HCT116 (cell line): ENCODE results near the gene HTR3B. TPM values are rescaled to one million over a fixed set of nuclear protein-coding genes. Genes with fewer than 3 reads are reported as not detected.

ENCODE experiments used
- ATAC-seq: fragments of 200-7000 bp; cut with Tn5 transposase; 2 replicates; pipeline ENCODE4 v1.9.1; 2020; ENCODE audit warnings: mild to moderate bottlenecking, moderate library complexity
- BruUV-seq: library from RNA; stranded (reverse); fragments of 400-500 nt; replicated peaks from 2 replicates; lab custom pipeline; 2021; lab: Mats Ljungman, UMichigan
- CTCF ChIA-PET: fragments of 300-600 bp; sonication (Branson Sonifier 250); formaldehyde crosslinking; loops from one replicate; lab custom pipeline; 2021; ENCODE audit warnings: antibody characterized with exemption; lab: Charles Lee
- POLR2A ChIA-PET: fragments of 300-600, 350-600 bp; sonication (Branson Sonifier 250); formaldehyde crosslinking; loops from one replicate; lab custom pipeline; 2021; ENCODE audit warnings: antibody characterized with exemption; lab: Charles Lee
- RAD21 ChIA-PET, 2 experiments: fragments of 300-600 bp; sonication (Branson Sonifier 250); formaldehyde crosslinking; loops; one replicate each; lab custom pipeline; 2023; ENCODE audit warnings: low total read pairs in 2 of 2; ENCODE audit not compliant: uncharacterized antibody in 2 of 2, unreplicated experiment in 2 of 2, low non-redundant PET in 1 of 2; lab: Charles Lee
- DNase-seq: peaks from one replicate; pipeline ENCODE4 v3.0.0-alpha.2; 2010; ENCODE audit warnings: low read depth, low spot score
- H2AFZ ChIP-seq: fragments of 200-600 bp; shearing (Covaris generic), sonication (generic); 2 replicates; pipeline ENCODE4 v1.6.1; 2017; ENCODE audit warnings: low read depth, mixed run types, mixed read lengths, antibody characterized with exemption, low read length; ENCODE audit not compliant: poor library complexity, severe bottlenecking
- H3K27ac ChIP-seq: 2 replicates; pipeline ENCODE4 v1.5.1; 2012; ENCODE audit warnings: low read depth, low read length
- H3K27me3 ChIP-seq: fragments of 200-600 bp; sonication (generic); 2 replicates; pipeline ENCODE4 v1.6.1; 2016; ENCODE audit warnings: mixed run types, low read length, mixed read lengths; ENCODE audit not compliant: insufficient read depth
- H3K36me3 ChIP-seq, 2 experiments: fragments of 200-500 bp in 1 of 2; fragments of 200-600 bp in 1 of 2; sonication (Bioruptor generic) in 1 of 2; sonication (generic) in 1 of 2; 2 replicates each; pipeline versions ENCODE4 v1.5.1 to v1.6.1; 2014 to 2016; ENCODE audit warnings: low read length in 2 of 2, inconsistent platforms in 1 of 2, mixed read lengths in 1 of 2, mixed run types in 1 of 2; ENCODE audit not compliant: insufficient read depth in 2 of 2, control insufficient read depth in 1 of 2
- H3K4me1 ChIP-seq, 2 experiments: fragments of 200-600 bp in 1 of 2; sonication (generic) in 1 of 2; 2 replicates each; pipeline versions ENCODE4 v1.5.1 to v1.6.1; 2012 to 2017; ENCODE audit warnings: low read length in 2 of 2, inconsistent platforms in 1 of 2, mild to moderate bottlenecking in 1 of 2, mixed read lengths in 1 of 2, mixed run types in 1 of 2, moderate library complexity in 1 of 2; ENCODE audit not compliant: insufficient read depth in 2 of 2, control insufficient read depth in 1 of 2
- H3K4me2 ChIP-seq: fragments of 200-600 bp; sonication (generic); 2 replicates; pipeline ENCODE4 v1.6.1; 2017; ENCODE audit warnings: mixed run types, low read length, mixed read lengths
- H3K4me3 ChIP-seq, 2 experiments: fragments of 200-600 bp in 1 of 2; sonication (generic) in 1 of 2; replicated peaks in 1 of 2; 2 replicates each; pipeline ENCODE4 v1.5.1; 2011 to 2016; ENCODE audit warnings: low read length in 2 of 2, control low read depth in 1 of 2, low read depth in 1 of 2, mild to moderate bottlenecking in 1 of 2, mixed read lengths in 1 of 2, mixed run types in 1 of 2
- H3K79me2 ChIP-seq: fragments of 200-600 bp; sonication (generic); 2 replicates; pipeline ENCODE4 v1.6.1; 2017; ENCODE audit warnings: mild to moderate bottlenecking, mixed run types, low read length, moderate library complexity, mixed read lengths; ENCODE audit not compliant: insufficient read depth
- H3K9ac ChIP-seq: fragments of 200-600 bp; sonication (generic); 2 replicates; pipeline ENCODE4 v1.6.1; 2016; ENCODE audit warnings: low read length, mixed read lengths
- H3K9me2 ChIP-seq: fragments of 200-600 bp; sonication (generic), shearing (Covaris generic); 2 replicates; pipeline ENCODE4 v1.6.1; 2017; ENCODE audit warnings: mixed run types, mild to moderate bottlenecking, moderate library complexity; ENCODE audit not compliant: insufficient read depth
- H3K9me3 ChIP-seq, 2 experiments: fragments of 200-500 bp in 1 of 2; fragments of 200-600 bp in 1 of 2; sonication (Bioruptor generic) in 1 of 2; sonication (generic) in 1 of 2; 2 replicates each; pipeline ENCODE4 v1.6.1; 2014 to 2017; ENCODE audit warnings: low read length in 2 of 2, mixed read lengths in 2 of 2, inconsistent platforms in 1 of 2, low read depth in 1 of 2, mild to moderate bottlenecking in 1 of 2, mixed run types in 1 of 2, moderate library complexity in 1 of 2; ENCODE audit not compliant: control insufficient read depth in 1 of 2, insufficient read depth in 1 of 2
- H4K20me1 ChIP-seq: fragments of 200-600 bp; sonication (generic), shearing (Covaris generic); 2 replicates; pipeline ENCODE4 v1.6.1; 2017; ENCODE audit warnings: mixed run types, mild to moderate bottlenecking, moderate library complexity; ENCODE audit not compliant: insufficient read depth
- ATF3 ChIP-seq: IDR thresholded peaks from 2 replicates; pipeline ENCODE4 v1.6.1; 2012
- CEBPB ChIP-seq: IDR thresholded peaks from 2 replicates; pipeline ENCODE4 v1.6.1; 2012; ENCODE audit warnings: low read depth
- CTCF ChIP-seq, 3 experiments: fragments of 200-600 bp in 1 of 3; sonication (generic) in 1 of 3; IDR thresholded peaks in 2 of 3; conservative IDR thresholded peaks in 1 of 3; 2 replicates each; pipeline ENCODE4 v1.5.1; 2012 to 2017; ENCODE audit warnings: low read depth in 2 of 3, low read length in 2 of 3, antibody characterized with exemption in 1 of 3, borderline replicate concordance in 1 of 3, control low read depth in 1 of 3, mild to moderate bottlenecking in 1 of 3, mixed read lengths in 1 of 3, mixed run types in 1 of 3, moderate library complexity in 1 of 3; ENCODE audit not compliant: insufficient read depth in 1 of 3
- EGR1 ChIP-seq: IDR thresholded peaks from 2 replicates; pipeline ENCODE4 v1.6.1; 2012; ENCODE audit warnings: low read depth
- EZH2phosphoT487 ChIP-seq: fragments of 200-600 bp; IDR thresholded peaks from 2 replicates; pipeline ENCODE4 v1.6.1; 2018; ENCODE audit warnings: antibody characterized with exemption, borderline replicate concordance
- FOSL1 ChIP-seq: IDR thresholded peaks from 2 replicates; pipeline ENCODE4 v1.6.1; 2012; ENCODE audit warnings: low read depth
- JUND ChIP-seq: IDR thresholded peaks from 2 replicates; pipeline ENCODE4 v1.6.1; 2012
- SP1 ChIP-seq: IDR thresholded peaks from 2 replicates; pipeline ENCODE4 v1.6.1; 2012; ENCODE audit warnings: low read depth
- SRF ChIP-seq: IDR thresholded peaks from 2 replicates; pipeline ENCODE4 v1.6.1; 2012; ENCODE audit warnings: low read depth
- TCF7L2 ChIP-seq: IDR thresholded peaks from 2 replicates; pipeline ENCODE4 v1.7.0; 2011; ENCODE audit warnings: borderline replicate concordance, inconsistent platforms; ENCODE audit not compliant: insufficient read depth, insufficient read length; ENCODE audit errors: extremely low read depth
- ZBTB33 ChIP-seq: IDR thresholded peaks from 2 replicates; pipeline ENCODE4 v1.6.1; 2011; ENCODE audit warnings: mild to moderate bottlenecking, low read length, moderate library complexity; ENCODE audit not compliant: insufficient replicate concordance; ENCODE audit errors: extremely low read depth
- ZNF274 ChIP-seq: fragments of 200-500 bp; sonication (Bioruptor generic); IDR thresholded peaks from 2 replicates; pipeline ENCODE4 v1.6.1; 2014; ENCODE audit warnings: mild to moderate bottlenecking, low read depth, low read length, inconsistent platforms
- intact Hi-C: fragments of 100-400 bp; cut with micrococcal nuclease; formaldehyde crosslinking; loops from 2 replicates; pipeline ENCODE4 v1.10.0; 2022
- total RNA-seq: library from RNA; stranded (reverse); gene quantifications from one replicate; pipeline ENCODE4 v1.2.1, GENCODE V29; 2021; ENCODE audit not compliant: unreplicated experiment

The HTR3B gene
- total RNA-seq, 1 experiment from 2014 or later: not detected

GRCh38 chr11:113873236-113873626 lies 31.4 kb upstream of the HTR3B start:
- H3K79me2 ChIP-seq: peaks cover 22% of the 10 kb centered on the region; the same call in 1 of the 2 replicates
- no peaks in the 10 kb centered on the region for H3K36me3 ChIP-seq
- H3K27ac ChIP-seq: no peak overlapping the region
- no peak overlapping the region for H3K9ac ChIP-seq
- CTCF ChIA-PET: no interaction called here
- TF ChIP-seq EZH2phosphoT487 (no peak), ZBTB33 (no peak), ATF3 (no peak), CTCF (IDR thresholded peaks at IDR 0.05 in 2 of 3, conservative IDR thresholded peaks at IDR 0.05 in 1 of 3; ENCODE audit: borderline replicate concordance in 1 of 3, insufficient read depth in 1 of 3, low read depth in 2 of 3, low read length in 2 of 3) (no peak), CEBPB (no peak), TCF7L2 (no peak), FOSL1 (no peak), SP1 (no peak), JUND (no peak), EGR1 (no peak), SRF (no peak), ZNF274 (no peak)
- TF ChIP-seq, all 23 proteins: peak for 0
- no TSS peak for BruUV-seq
- Histone ChIP-seq H3K9me2 (no peaks in the 10 kb centered on the region), H3K4me1 (peaks cover 0 to 22% of the 10 kb centered on the region in 2 experiments; a peak in 3 of 4 replicates), H3K27me3 (no peaks in the 10 kb centered on the region), H4K20me1 (no peaks in the 10 kb centered on the region), H2AFZ (no peak overlapping the region), H3K4me2 (no peak overlapping the region), H3K4me3 (no peak overlapping the region), H3K9me3 (no peaks in the 10 kb centered on the region)
- DNase-seq: no peak
- RAD21 ChIA-PET: no interaction called here
- POLR2A ChIA-PET: no interaction called here
- intact Hi-C loops: loop anchor here (5.0 to 10.0 kb wide), 2 partner anchors 529 to 558 kb away; partner anchors contain the start of genes C11orf71, RBM7 and TTC12
- no peak for ATAC-seq
